Stromal cell of bone marrow (primary cell): ENCODE results near the gene MEF2B.
"Not testable (repeated sequence)": the region's sequence is repeated elsewhere in the genome, so short reads cannot be mapped to it uniquely, and the experiment has no call there.

Experiments
- DNase-seq: peaks from one replicate; pipeline ENCODE4 v3.0.0-alpha.2; 2012; ENCODE audit warnings: low read depth

The MEF2B gene

DNA sequence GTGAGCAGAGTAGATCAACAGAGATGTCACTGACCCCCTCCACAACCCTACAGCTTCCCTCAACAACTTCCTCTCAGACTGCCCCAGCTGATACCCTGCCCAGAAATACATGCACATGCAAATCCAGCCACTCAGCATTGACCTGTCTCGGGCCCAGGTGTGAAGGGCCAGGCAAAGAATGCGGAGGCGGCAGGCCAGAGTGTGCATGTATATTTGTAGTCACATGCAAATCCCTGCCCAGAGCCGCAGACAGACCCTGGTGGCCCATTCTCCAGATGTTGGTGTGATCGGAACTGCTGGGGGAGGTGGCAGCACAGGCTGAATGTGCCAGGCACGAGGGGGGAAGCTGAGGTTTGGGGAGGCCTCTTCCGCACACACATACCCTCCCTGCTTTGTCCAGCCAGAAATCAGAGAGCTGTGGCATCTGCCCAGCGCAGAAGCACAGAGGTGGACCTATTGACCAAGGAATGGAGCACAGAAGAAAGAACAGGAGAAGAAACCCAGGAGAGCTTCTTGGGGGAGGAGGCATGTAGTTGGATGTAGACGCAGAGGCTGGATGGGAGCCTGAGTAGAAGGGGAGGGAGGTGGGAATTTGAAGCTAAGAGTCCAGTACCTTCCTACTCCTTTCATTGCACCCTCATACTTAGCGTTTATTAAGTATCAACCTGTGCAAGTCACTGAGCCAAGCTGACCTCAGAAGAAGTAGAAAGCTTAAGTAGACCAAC lies 14.4 kb downstream of the MEF2B start:
- DNase-seq: no peak

DNA sequence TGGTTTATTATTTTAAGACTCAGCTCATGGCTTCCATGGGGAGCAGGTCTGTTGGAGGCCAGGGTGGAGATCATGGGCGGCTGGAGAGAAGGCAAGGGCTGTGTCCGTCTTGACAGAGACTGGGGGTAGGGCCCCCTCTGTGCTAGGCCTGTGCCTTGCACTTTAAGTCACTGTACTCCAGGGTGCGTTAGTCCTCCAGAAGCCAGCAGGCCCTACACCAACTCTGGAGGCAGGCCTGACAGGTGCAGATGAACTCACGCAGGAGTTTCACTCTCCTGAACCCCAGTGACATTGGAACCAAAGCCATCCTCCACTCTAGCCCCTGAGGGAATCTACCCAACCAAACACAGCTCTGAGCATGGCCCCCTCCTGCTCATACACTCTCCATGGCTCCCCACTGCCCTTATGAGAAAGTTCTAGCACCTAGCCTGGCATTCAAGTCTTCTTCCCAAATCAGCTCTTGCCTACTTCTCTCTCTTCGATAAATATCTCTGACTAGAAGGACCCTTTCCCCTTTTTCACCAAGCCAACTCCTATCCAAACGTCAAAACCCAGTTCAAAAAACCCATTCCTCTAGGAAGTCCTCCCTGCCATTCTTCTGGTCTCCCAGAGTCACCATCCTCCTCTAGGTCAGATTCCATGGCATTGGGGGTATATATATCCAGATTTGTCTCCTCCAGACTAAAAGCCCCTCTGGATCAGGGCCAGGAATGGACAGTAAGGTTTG lies 15.1 kb downstream of the MEF2B start:
- DNase-seq: no peak

DNA sequence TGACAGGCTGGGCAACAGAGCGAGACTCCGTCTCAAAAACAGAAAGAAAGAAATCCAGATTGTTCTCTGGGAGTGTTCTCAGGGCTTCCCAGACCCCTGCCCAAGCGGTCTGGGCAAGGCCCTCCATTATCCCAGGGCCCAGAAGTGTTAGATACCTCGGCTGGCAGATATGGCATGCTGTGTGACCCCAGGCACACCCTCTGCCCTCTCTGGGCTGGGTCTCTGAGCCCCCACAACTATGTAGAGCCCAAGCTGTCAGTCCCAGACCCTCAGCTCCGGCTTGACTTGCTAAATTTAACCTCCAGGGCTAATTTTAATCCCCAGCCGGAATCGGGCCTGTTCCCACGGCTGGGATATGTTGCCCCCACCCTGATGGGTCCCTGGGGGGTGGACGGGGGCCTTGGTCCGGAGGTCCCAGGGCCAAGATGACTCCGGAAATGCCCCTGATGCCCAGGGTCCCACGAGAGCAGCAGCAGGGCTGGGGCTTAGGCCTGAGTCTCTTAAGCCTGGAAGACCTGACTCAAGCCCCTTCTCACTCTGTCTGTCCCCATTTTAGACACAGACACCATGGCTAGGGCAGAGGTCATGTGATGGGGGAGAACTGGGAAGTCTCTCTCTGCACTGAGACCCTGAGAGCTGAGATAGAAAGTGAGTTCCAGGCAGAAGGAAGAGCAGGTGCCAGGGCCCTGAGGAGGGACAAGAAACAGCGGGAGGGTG lies 17.2 kb downstream of the MEF2B start:
- DNase-seq: no peak

DNA sequence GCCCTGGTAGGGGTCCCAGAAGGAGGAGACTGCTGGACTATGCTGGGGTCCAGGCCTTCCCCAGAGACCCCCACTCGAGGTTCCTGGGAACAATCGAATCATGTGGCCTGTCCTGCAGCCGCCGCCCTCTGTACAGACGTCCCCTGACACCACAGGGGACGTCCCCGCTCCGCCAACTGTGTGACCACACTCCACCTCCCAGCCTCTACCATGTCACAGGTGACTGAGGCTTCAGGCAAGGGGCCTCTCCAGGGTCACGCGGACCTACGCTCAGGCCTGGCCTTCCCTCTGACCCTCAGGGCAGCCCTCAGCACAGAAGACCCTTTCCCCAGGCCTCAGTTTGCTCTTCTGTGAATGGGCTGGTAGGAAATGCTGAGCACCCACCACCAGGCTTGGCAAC lies 18.6 kb downstream of the MEF2B start:
- no peak for DNase-seq

DNA sequence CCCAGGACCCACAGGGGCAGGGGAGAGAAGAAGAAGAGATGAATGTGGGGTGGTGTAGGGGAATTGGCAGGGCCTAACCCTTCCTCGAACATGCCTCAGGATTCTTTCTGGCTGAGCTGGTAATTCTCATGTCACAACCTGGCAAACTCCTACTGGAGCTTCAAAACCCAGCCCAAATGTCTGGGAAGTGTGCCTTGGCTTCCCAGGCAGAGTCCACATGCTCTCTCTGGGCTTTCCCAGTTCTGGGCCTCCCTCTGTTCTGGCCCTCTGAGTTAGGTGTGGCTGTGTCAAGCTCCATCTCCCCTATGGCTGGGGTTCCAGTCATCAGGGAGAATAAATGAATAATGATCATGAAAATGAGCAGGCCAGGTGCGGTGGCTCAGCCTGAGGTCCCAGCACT lies 20.6 kb downstream of the MEF2B start:
- no peak for DNase-seq

DNA sequence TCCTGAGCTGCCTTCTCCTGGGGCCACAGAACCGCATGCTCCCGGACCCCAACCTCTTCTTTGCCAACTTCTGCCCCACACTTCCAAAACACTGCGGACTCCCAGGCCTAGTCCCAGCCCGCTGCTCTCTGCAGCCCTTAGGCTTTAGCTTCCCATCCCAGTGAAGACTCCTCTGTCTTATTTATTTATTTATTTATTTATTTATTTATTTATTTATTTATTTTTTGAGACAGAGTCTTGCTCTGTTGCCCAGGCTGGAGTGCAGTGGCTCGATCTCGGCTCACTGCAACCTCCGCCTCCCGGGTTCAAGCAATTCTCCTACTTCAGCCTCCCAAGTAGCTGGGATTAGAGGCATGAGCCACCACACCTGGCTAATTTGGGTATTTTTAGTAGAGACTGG lies 21.6 kb downstream of the MEF2B start:
- not testable (repeated sequence) for DNase-seq

DNA sequence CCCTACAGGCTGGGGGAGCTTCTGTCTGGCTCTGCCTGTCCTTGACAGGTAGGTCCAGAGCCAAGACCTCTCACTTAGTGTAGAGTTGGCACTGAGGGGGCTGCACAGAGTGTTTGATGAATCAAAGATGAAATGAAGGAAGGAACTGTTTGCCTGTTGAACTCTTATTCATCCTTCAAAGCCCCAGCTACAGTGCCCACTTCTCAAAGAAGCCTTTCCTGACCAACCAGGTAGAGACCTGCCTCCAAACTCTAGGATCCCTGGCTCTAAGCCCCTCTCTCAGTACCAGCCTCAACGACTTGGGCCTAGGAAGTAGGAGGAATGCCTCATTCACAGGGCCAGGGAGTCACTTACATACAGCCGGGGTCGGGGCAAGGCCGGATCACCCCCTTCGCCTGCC lies 22.7 kb downstream of the MEF2B start:
- DNase-seq: no peak

DNA sequence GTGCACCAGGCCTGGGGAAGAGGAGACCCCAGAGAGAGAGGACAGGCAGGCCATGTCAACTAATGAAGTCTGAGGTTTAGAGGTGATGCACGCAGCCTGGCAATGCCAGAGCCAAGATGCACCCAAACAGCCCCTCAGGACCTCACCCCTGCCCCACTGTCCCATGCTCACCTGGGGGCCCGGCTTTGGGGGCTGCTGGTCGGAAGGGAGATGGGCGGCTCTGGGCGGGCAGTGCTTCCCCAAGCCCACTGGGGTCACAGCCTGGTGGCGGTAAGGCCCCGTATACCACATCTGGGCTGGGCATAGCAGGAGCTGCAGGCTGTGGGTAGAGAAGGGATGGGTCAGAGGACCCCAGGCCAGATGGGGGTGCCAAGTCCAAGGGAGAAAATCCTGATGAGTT lies 23.2 kb downstream of the MEF2B start:
- DNase-seq: no peak

DNA sequence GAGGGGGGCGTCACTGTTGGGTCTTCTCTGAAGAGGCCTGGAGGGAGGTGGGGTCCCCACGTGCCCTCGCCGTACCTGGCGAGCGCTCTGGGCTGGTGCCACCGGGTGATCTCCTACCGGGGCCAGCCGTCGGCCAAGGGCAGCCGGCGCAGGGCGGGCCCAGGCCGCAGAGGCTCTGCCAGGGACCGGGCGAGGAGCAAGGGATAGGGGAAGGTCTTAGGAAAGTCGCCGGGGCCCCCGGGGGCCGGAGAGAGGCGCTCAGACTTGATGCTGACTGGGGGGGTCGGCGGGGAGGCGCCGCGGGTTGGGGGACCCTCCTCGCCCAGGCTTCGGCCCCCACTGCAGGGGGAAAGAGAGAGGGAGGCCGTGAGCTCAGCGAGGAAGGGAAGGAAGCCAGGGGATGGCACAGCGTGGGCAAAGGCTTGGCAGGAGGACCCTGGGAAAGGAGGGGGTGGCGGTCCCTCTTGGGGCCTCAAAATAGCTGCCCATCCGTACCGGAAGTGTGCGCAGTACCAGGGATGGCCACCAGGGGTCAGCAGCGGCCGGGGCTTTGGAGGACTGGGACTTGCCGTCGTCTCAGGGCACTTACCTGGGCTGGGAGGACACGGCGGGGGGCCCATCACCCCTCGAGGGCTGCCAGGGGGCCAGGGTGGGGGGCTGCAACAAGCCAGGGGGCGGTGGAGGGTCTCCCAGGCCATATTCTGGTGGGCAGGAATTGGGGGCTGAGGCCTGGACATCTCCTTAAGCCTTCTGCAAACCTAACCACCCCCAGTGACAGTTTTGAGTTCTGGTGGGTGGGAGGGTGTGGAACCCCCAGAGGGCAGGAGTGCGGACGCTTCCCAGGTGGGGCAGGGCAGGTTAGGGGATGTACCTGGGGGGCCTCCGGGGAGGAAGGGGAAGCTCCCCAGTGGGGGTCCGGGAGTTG lies 24.1 kb downstream of the MEF2B start:
- DNase-seq: no peak

DNA sequence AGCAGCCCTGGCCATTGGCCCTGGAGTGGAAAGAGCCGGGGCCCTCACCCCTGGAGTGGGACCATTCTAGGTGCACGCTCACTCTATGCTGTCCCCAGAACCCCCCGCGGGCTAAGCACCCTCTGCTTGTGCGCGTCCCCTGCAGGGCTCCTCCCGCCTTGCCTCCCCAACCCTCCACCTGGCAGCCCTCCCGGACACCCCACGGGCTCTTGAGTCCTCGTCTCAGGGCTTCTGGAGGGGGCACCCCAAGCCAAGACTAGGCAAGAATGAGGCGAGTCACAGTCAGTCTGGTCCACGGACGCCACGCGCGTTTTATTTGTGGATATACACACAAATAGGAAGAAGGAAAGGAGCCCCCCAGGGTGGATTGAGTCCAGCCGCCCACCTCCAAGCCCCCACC lies 24.8 kb downstream of the MEF2B start:
- DNase-seq: no peak

DNA sequence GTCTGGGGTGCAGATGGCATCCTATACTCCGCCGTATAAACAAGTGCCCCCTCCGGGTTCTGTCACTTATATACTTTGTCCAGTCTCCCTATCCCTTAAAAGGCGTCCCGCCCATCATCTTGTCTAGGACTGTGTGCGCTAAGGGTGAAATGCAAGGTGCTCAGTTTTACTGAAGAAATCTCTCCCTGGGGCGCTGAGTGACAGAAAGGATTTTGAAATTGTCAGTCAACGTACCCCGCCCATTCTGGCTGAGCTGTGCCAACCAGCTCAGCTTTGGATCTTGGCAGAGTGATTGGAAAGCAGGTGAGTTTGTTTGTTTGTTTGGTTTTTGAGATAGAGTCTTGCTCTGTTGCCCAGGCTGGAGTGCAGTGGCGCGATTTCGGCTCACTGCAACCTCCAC lies 27.7 kb downstream of the MEF2B start:
- no peak for DNase-seq

DNA sequence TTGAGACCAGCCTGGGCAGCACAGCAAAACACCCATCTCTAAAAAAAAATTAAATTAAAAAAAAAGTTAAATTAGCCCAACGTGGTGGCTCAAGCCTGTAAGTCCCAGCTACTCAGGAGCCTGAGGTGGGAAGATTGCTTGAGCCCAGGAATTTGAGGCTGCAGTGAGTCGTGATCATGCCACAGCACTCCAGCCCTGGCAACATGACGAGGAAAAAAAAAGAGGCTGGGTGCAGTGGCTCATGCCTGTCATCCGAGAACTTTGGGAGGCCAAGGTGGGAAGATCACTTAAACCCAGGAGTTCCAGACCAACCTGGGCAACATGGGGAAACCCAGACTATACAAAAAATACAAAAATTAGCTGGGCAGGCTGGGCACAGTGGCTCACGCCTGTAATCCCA lies 29.6 kb downstream of the MEF2B start:
- DNase-seq: peak; percentile 12

DNA sequence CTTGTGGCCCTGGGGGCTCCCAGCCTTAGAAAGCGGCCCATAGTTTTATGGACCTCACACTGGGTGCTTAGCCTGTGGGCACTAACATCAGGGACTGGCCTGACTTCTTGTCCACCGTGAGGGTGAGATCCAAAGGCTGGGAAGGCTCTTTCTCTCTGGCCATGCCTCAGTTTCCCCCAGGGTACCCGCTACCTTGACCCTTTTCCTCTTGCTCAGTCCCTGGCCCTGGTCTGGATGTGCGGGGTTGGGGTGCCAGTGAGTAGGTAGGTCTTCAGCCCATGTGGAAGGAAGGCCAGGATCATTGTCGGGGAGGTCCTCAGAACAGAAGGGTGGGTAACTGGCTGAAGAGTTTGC lies 30.2 kb downstream of the MEF2B start:
- no peak for DNase-seq

DNA sequence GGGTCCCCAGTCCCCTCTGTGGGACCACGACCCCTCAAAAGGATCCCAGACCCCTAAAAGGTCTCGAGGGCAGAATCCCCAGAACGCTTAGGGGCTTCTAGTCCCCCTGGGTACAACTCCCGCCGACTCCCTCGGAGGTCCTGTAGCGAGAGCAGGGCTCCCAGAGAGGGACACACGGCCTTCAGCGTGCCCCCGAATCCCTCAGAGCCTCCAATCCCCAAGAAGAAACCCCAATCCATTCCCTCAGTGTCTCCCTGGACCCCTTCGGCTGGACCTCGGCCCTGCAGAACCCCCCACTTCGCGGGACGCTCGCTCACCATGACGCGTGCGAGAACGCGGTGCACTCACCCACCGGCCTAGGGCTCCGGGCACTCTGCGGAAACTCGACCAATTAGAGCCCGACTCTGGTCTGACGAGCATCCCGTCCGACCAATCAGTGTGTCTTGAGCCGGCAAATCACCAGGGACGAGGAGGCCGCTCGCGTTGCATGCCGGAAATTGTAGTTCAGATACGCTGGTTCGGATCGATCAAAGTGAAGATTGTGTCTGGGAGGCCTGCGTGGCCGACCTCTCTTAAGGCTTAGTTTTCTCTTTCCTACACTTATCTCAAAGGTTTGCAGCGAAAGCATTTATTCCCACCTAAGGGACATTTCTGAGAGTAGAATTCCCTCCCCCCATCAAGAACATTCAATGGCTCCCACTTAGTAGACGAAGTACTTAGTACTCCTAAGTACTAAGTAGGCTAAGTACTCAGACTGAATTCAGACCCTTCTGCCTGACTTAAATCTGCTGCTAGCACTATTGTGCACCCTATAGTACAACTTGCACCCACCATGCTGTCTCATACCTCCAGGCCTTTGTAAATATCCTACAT lies 31.7 kb downstream of the MEF2B start, which contains the start of gene TMEM161A:
Gene TMEM161A, minus strand, starts transcription at position 370 of the 873 bp plus-strand sequence. Its CDS starts 50 bp downstream, at position 320.
- DNase-seq: peak; percentile 99

DNA sequence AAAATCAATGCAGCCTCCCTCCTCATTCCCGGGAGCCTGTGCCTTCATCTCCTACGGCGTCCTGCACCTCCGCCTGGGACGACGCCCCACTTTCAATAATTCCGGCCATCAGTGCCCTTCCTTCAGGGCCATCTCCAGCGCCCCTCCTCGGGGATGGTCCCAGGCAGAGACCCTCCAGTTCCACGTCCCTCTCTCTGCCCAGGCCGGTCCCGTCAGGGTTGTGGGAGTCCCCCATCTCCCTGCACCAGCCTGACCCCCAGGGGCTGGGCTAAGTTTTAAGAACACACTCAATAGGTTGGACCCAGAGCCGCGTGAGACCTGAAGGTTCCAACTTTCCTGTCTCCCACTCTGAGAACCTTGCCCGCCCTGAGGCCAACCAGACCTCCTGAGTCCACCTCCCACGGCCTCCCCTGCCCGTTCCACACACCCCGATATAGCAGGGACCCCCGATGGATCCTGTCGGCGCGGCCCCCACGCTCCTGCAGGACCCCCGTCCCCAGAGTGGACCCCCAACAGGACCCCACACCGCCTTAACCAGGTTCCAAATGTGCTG lies 32.4 kb downstream of the MEF2B start:
- DNase-seq: no peak

DNA sequence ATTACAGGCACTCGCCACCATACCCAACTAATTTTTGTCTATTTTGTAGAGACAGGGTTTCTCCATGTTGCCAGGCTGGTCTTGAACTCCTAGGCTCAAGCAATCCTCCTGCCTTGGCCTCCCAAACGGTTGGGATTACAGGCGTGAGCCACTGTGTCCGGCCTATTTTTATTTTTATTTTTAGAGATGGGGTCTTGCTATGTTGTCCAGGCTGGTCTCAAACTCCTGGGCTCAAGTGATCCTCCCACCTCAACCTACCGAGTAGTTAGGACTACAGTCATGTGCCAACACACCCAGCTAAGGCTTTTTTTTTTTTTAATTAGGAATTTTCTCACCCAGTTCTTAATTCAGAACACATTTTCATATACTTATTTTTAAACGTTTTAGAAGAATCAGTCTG lies 34.4 kb downstream of the MEF2B start:
- DNase-seq: not testable (repeated sequence)

DNA sequence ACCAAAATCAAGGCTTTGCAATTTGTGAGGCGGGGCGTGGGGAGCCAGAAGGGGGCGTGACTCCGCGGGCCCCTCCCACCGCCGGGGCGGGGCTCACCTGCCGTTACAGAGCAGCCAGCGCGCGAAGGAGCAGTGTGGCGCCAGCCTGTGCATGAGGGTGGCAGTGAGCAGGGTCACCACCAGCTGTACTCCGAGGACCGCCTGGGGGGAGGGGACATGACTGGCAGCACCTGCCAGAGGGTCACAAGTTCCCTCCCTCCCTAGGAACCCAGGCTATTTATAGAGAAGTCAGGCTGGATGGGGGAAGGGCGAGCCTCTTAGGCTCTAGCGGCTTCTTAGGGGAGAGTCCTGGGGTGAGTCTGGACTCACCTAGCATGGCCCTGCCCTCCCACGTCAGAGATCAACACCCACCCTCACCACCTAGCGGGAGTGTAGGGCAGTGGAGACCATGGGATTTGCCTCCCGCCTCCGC lies 35.3 kb downstream of the MEF2B start:
- DNase-seq: no peak

DNA sequence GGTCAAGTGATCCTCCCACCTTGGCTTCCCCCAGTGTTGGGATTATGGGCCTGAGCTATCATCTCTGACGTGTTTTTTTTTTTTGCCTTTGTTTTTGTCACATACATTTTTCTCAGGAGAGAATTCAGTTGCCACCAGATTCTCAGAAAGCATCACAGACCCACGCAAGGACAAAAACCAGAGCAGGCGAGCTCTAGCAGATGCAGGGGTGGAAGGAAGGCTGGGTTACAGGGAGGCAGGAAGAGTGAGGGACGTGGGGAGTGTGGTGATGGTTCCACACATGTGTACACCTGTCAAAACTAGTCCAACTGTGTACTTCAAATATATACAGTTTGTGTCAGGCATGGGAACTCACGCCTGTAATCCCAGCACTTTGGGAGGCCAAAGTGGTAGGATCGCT lies 36.1 kb downstream of the MEF2B start:
- no peak for DNase-seq

DNA sequence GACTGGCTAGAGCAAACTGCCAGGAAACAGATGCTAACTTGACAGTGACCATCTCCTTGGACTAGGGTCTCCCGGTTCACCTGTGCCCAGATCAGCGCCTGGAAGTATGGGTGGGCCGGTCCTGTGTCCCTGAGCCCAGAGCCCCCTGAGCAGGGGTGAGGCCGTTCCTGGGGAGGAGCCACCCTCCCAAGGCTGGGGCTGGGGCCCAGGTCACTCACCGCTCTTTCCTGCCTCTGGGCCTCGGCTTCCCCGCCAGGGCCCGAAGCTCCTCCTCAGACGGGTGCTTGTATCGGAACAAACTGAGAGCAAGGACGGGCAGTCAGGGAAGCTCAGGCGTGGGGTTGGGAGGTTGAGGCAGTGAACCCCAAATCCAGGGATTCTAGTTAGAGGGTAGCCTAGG lies 37.2 kb downstream of the MEF2B start:
- DNase-seq: no peak

DNA sequence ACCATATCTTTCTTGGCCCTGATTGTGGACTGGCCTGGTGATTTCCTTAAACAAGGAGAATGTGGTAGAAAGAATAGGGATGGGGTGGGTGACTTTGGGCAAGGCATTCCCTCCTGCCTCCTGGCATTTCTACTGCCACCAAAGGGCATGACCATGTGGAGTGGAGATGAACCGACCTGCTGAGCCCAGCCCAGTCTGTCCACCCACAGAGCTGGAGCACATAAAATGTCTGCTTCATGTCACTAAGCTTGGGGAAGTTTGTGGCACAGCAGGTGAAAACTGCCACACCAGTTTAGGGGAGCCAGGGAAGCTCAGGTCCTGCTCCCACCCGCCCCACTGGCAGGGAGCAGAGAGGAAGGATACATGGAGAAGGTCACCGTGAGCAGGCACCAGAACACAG lies 38.1 kb downstream of the MEF2B start:
- no peak for DNase-seq

DNA sequence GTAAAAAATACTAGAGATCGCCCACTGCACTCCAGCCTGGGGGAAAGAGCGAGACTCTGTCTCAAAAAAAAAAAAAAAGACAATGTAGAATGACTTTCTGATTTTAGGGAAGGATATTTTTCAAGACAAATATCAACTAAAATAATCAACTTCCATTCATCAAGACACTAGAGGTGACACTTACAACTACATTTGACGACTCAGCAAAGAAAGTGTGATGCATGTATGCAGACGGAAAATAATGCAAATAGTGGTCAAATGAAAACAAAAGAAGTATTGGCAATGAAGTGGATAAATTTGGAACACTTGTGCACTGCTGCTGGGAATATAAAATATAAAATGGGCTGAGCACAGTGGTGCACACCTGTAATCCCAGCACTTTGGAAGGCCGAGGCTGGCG lies 44.0 kb downstream of the MEF2B start:
- DNase-seq: no peak
